ENCODE results near the gene RBL2. TPM values are rescaled to one million over a fixed set of nuclear protein-coding genes. Genes with fewer than 3 reads are reported as not detected.

RBL2 gene, protein sequence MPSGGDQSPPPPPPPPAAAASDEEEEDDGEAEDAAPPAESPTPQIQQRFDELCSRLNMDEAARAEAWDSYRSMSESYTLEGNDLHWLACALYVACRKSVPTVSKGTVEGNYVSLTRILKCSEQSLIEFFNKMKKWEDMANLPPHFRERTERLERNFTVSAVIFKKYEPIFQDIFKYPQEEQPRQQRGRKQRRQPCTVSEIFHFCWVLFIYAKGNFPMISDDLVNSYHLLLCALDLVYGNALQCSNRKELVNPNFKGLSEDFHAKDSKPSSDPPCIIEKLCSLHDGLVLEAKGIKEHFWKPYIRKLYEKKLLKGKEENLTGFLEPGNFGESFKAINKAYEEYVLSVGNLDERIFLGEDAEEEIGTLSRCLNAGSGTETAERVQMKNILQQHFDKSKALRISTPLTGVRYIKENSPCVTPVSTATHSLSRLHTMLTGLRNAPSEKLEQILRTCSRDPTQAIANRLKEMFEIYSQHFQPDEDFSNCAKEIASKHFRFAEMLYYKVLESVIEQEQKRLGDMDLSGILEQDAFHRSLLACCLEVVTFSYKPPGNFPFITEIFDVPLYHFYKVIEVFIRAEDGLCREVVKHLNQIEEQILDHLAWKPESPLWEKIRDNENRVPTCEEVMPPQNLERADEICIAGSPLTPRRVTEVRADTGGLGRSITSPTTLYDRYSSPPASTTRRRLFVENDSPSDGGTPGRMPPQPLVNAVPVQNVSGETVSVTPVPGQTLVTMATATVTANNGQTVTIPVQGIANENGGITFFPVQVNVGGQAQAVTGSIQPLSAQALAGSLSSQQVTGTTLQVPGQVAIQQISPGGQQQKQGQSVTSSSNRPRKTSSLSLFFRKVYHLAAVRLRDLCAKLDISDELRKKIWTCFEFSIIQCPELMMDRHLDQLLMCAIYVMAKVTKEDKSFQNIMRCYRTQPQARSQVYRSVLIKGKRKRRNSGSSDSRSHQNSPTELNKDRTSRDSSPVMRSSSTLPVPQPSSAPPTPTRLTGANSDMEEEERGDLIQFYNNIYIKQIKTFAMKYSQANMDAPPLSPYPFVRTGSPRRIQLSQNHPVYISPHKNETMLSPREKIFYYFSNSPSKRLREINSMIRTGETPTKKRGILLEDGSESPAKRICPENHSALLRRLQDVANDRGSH
- 8.6 to 13.9 TPM (median 12.0 TPM) in 5 replicates for total RNA-seq (2022; extraction: Qiagen RNA extraction; ENCODE audit: low read depth)

GRCh38 chr16:53434377-53435065, at the start of gene RBL2:
TSS of gene RBL2 (plus strand) at chr16:53434471. CDS start at chr16:53434557, 86 bp downstream.

GRCh38 chr16:53502331-53503269, 68.3 kb downstream of the RBL2 start, which contains the start of gene AKTIP:
TSS of gene AKTIP (minus strand) at chr16:53503209. CDS start at chr16:53500259, 2,950 bp downstream.

Other genes with a start within 250 kb of the RBL2 start
- 21.7 to 28.5 TPM (median 26.9 TPM) in 5 replicates for gene AKTIP, start 68.7 kb downstream of the RBL2 start, total RNA-seq (2022; extraction: Qiagen RNA extraction; ENCODE audit: low read depth)

Measured in A549 treated with GW870086 at 1 μM for 4 hours (cell line).